IMR-90 (cell line): Measurements from ENCODE around the gene CSE1L. TPM values are rescaled to one million over a fixed set of nuclear protein-coding genes. Genes with fewer than 3 reads are reported as not detected.
A peak's percentile ranks its signal among the peaks of the same experiment; 100 is the strongest.

ENCODE experiments used
- ATAC-seq: fragments of 200-7000 bp; cut with Tn5 transposase; 2 replicates; pipeline ENCODE4 v1.9.1; 2020; ENCODE audit warnings: low read depth, mild to moderate bottlenecking, moderate library complexity
- BruUV-seq: library from RNA; stranded (reverse); fragments of 400-500 nt; replicated peaks from 2 replicates; lab custom pipeline; 2021; lab: Mats Ljungman, UMichigan
- CTCF ChIA-PET: fragments of 300-600 bp; formaldehyde crosslinking; extraction: SDS; loops from one replicate; lab custom pipeline; 2021; ENCODE audit warnings: antibody characterized with exemption; lab: Yijun Ruan, JAX
- POLR2A ChIA-PET: fragments of 300-600 bp; sonication (Branson Sonifier 250); formaldehyde crosslinking; loops from one replicate; lab custom pipeline; 2022; ENCODE audit warnings: antibody characterized with exemption; ENCODE audit not compliant: unreplicated experiment; lab: Charles Lee
- DNase-seq: peaks from one replicate; pipeline ENCODE4 v3.0.0; 2013
- H2AFZ ChIP-seq: replicated peaks from 2 replicates; pipeline ENCODE3; 2013; ENCODE audit warnings: low read length, mild to moderate bottlenecking; ENCODE audit not compliant: poor library complexity
- H2AK5ac ChIP-seq: 2 replicates; pipeline ENCODE4 v1.6.1; 2013; ENCODE audit warnings: low read depth, low read length, inconsistent platforms
- H2AK9ac ChIP-seq: replicated peaks from 2 replicates; pipeline ENCODE3; 2013; ENCODE audit warnings: mild to moderate bottlenecking, low read depth, low read length, moderate library complexity; ENCODE audit not compliant: poor library complexity
- H2BK120ac ChIP-seq: 2 replicates; pipeline ENCODE4 v1.6.1; 2013; ENCODE audit warnings: low read depth, low read length, inconsistent platforms
- H2BK15ac ChIP-seq: 3 replicates; pipeline ENCODE4 v1.6.1; 2013; ENCODE audit warnings: low read depth, low read length, inconsistent platforms
- H2BK20ac ChIP-seq: 2 replicates; pipeline ENCODE4 v1.6.1; 2013; ENCODE audit warnings: low read depth, mild to moderate bottlenecking, inconsistent platforms, low read length, moderate library complexity
- H2BK5ac ChIP-seq: 2 replicates; pipeline ENCODE4 v1.6.1; 2013; ENCODE audit warnings: mild to moderate bottlenecking, low read depth, low read length, inconsistent platforms; ENCODE audit not compliant: poor library complexity, severe bottlenecking
- H3K14ac ChIP-seq: replicated peaks from 2 replicates; pipeline ENCODE4 v1.6.1; 2013; ENCODE audit warnings: low read depth, low read length, inconsistent platforms
- H3K18ac ChIP-seq: 2 replicates; pipeline ENCODE4 v1.6.1; 2013; ENCODE audit warnings: low read depth, low read length, control low read depth
- H3K23ac ChIP-seq: 2 replicates; pipeline ENCODE4 v1.6.1; 2013; ENCODE audit warnings: low read depth, low read length, inconsistent platforms
- H3K27ac ChIP-seq: 2 replicates; pipeline ENCODE4 v1.5.1; 2013; ENCODE audit warnings: mild to moderate bottlenecking, control low read depth, low read length; ENCODE audit not compliant: insufficient read depth
- H3K27me3 ChIP-seq: 2 replicates; pipeline ENCODE4 v1.6.1; 2013; ENCODE audit warnings: low read length; ENCODE audit not compliant: control insufficient read depth, insufficient read depth
- H3K36me3 ChIP-seq: 2 replicates; pipeline ENCODE4 v1.6.1; 2013; ENCODE audit warnings: low read length, mixed read lengths; ENCODE audit not compliant: control insufficient read depth, insufficient read depth
- H3K4ac ChIP-seq: 2 replicates; pipeline ENCODE4 v1.6.1; 2013; ENCODE audit warnings: low read depth, low read length, inconsistent platforms
- H3K4me1 ChIP-seq: 2 replicates; pipeline ENCODE4 v1.6.1; 2013; ENCODE audit warnings: low read length, mixed read lengths; ENCODE audit not compliant: control insufficient read depth, insufficient read depth
- H3K4me2 ChIP-seq: 2 replicates; pipeline ENCODE4 v1.6.1; 2013; ENCODE audit warnings: low read depth, mild to moderate bottlenecking, control low read depth, low read length, moderate library complexity
- H3K4me3 ChIP-seq: 2 replicates; pipeline ENCODE4 v1.5.1; 2013; ENCODE audit warnings: low read depth, mild to moderate bottlenecking, control low read depth, low read length, moderate library complexity; ENCODE audit not compliant: insufficient read depth
- H3K56ac ChIP-seq: 2 replicates; pipeline ENCODE4 v1.6.1; 2013; ENCODE audit warnings: low read length, inconsistent platforms; ENCODE audit not compliant: insufficient read depth; ENCODE audit errors: extremely low read depth
- H3K79me1 ChIP-seq, 2 experiments: 2 replicates each; pipeline ENCODE4 v1.6.1; 2013; ENCODE audit warnings: low read length in 2 of 2, inconsistent platforms in 1 of 2, low read depth in 1 of 2
- H3K9ac ChIP-seq: 2 replicates; pipeline ENCODE4 v1.6.1; 2013; ENCODE audit warnings: low read depth, low read length, control low read depth
- H3K9me1 ChIP-seq: 2 replicates; pipeline ENCODE4 v1.6.1; 2013; ENCODE audit warnings: low read length, inconsistent platforms; ENCODE audit not compliant: insufficient read depth
- H3K9me3 ChIP-seq: 2 replicates; pipeline ENCODE4 v1.6.1; 2013; ENCODE audit warnings: low read length; ENCODE audit not compliant: control insufficient read depth, insufficient read depth
- H4K20me1 ChIP-seq: 2 replicates; pipeline ENCODE4 v1.6.1; 2013; ENCODE audit warnings: low read length, inconsistent platforms; ENCODE audit not compliant: insufficient read depth
- H4K5ac ChIP-seq: 2 replicates; pipeline ENCODE4 v1.6.1; 2013; ENCODE audit warnings: mild to moderate bottlenecking, low read depth, low read length, control low read depth
- H4K8ac ChIP-seq, 2 experiments: 2 replicates each; pipeline ENCODE4 v1.6.1; 2013; ENCODE audit warnings: low read depth in 2 of 2, low read length in 2 of 2, control low read depth in 1 of 2, inconsistent platforms in 1 of 2
- H4K91ac ChIP-seq: 2 replicates; pipeline ENCODE4 v1.6.1; 2013; ENCODE audit warnings: low read depth, low read length, inconsistent platforms; ENCODE audit not compliant: insufficient read depth
- CEBPB ChIP-seq: IDR thresholded peaks from 2 replicates; pipeline ENCODE4 v1.6.1; 2012; ENCODE audit warnings: low read depth, low read length, improper control_type of control experiment
- CHD1 ChIP-seq: IDR thresholded peaks from 2 replicates; pipeline ENCODE4 v1.6.1; 2012; ENCODE audit warnings: low read depth, low read length, improper control_type of control experiment
- MAFK ChIP-seq: IDR thresholded peaks from 2 replicates; pipeline ENCODE4 v1.6.1; 2012; ENCODE audit warnings: low read depth, low read length, improper control_type of control experiment
- MAZ ChIP-seq: IDR thresholded peaks from 2 replicates; pipeline ENCODE4 v1.6.1; 2012; ENCODE audit warnings: low read depth, mild to moderate bottlenecking, low read length, improper control_type of control experiment, moderate library complexity, borderline replicate concordance
- NFE2L2 ChIP-seq: fragments of 150-350 bp; IDR thresholded peaks from 2 replicates; pipeline ENCODE4 v1.6.1; 2016; ENCODE audit warnings: low read depth, mild to moderate bottlenecking, low read length
- POLR2A ChIP-seq: IDR thresholded peaks from 2 replicates; pipeline ENCODE4 v1.6.1; 2012; ENCODE audit warnings: mild to moderate bottlenecking, low read depth, low read length
- RAD21 ChIP-seq: IDR thresholded peaks from 2 replicates; pipeline ENCODE4 v1.6.1; 2012; ENCODE audit warnings: low read length, improper control_type of control experiment
- RCOR1 ChIP-seq: IDR thresholded peaks from 2 replicates; pipeline ENCODE4 v1.6.1; 2012; ENCODE audit warnings: mild to moderate bottlenecking, low read length, improper control_type of control experiment; ENCODE audit not compliant: insufficient replicate concordance
- RFX5 ChIP-seq: IDR thresholded peaks from 2 replicates; pipeline ENCODE4 v1.8.0; 2012; ENCODE audit warnings: low read depth, mild to moderate bottlenecking, low read length, moderate library complexity
- SMC3 ChIP-seq: fragments of 150-350 bp; IDR thresholded peaks from 2 replicates; pipeline ENCODE4 v1.6.1; 2016; ENCODE audit warnings: low read depth, mild to moderate bottlenecking, antibody characterized with exemption, low read length, moderate library complexity
- WGBS, 2 experiments: methylation state at CpG; one replicate each; pipeline versions ENCODE4 v1.1.5 to v1.1.7; 2013; ENCODE audit warnings: missing lambda C conversion rate in 2 of 2; ENCODE audit not compliant: insufficient read length in 1 of 2; ENCODE audit errors: extremely low coverage in 2 of 2; 5-methylcytosine and 5-hydroxymethylcytosine counted together
- dilution Hi-C: fragments of 300-500 bp; cut with HindIII; formaldehyde crosslinking; loops from one replicate; pipeline ENCODE4 v1.14.3; 2018; ENCODE audit warnings: low sequenced_read_pairs; ENCODE audit not compliant: unreplicated experiment
- in situ Hi-C: fragments of 300-500 bp; cut with MboI; formaldehyde crosslinking; loops from 3 replicates; pipeline ENCODE4 v1.14.3; 2019; ENCODE audit warnings: low sequenced_read_pairs, inconsistent platforms, mixed read lengths
- intact Hi-C: fragments of 100-400 bp; cut with micrococcal nuclease; formaldehyde crosslinking; loops from 2 replicates; pipeline ENCODE4 v1.10.0; 2022
- polyA plus RNA-seq, 3 experiments: library from polyadenylated mRNA; depleted of rRNA; stranded (reverse); fragments of >200 nt; gene quantifications; 2 replicates each; pipeline ENCODE4 v1.2.3, GENCODE V29; 2012; ENCODE audit warnings: low replicate concordance in 1 of 3
- total RNA-seq: library from RNA; depleted of rRNA; stranded (reverse); fragments of >200 nt; gene quantifications from 2 replicates; pipeline ENCODE4 v1.2.3, GENCODE V29; 2012
- TF ChIP-seq, protein P1 (sequence below): conservative IDR thresholded peaks from 2 replicates; pipeline ENCODE4 v1.5.1; 2012; ENCODE audit warnings: mild to moderate bottlenecking, low read depth, low read length, improper control_type of control experiment

The CSE1L gene
- total and polyA plus RNA-seq, 2 of the 4 experiments (the other 2 are of a cell fraction), result 34.3 to 81.7 TPM

DNA sequence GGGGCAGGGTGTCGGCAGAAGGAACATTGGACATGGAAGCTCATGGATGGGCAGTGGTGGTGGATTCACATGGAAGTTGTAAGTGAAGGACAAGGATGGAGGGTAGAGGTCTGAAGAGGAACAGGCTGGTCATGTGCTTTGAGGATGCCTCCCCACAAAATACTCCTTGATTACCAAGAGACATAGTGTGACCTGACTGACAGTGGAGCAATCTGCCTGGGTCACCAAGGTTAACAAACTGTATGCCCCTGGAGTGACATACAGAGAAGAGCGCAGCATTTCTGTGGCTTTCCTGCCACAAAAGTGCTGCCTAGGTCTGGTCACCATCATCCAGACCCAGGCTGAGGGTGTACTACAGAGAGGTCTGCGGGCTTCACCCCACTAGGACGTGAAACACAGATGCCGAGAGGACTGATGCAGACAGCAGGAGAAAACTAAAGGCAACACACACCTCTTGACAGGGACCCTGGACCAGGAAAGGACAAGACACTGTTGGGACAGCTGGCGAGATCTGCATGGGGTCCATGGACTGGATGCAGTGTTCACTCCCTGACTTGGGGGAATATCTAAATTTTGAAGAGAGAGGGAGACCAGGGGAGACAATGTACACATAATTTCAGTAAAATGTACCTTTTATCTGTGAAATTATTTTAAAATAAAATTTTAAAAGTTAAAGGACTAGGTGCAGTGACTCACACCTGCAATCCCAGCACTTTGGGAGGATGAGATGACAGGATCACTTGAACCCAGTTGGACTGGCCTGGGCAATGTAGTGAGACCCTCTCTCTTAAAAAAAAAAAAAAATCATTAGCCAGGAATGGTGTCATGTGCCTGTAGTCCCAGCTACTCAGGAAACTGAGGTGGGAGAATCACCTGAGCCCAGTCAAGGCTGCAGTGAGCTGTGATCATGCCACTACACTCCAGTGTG is 64.9 kb downstream of the CSE1L start:
- CTCF ChIA-PET, result interaction anchor here (0.6 kb wide), 1 partner anchor 34 kb away, joined by 3 read pairs; no protein-coding TSS in a partner anchor
- no peak overlapping the region for H3K4me2 ChIP-seq
- POLR2A ChIA-PET, result no interaction called here

More for the DNA sequence above, 64.9 kb downstream of the CSE1L start:
- H3K79me1 ChIP-seq, result peaks cover 0 to 26% of the 10 kb centered on the region in 2 experiments; a peak in 1 of 4 replicates
- in situ Hi-C loops, result no loop called here
- peaks cover 2% of the 10 kb centered on the region for H3K4me1 ChIP-seq
- no peak overlapping the region for H4K5ac ChIP-seq
- TF ChIP-seq CEBPB, result no peak
- TF ChIP-seq CHD1, result no peak
- no peak for TF ChIP-seq RAD21
- no peak for TF ChIP-seq MAFK
- TF ChIP-seq RCOR1, result no peak
- no peak for TF ChIP-seq SMC3
- TF ChIP-seq, protein P1, sequence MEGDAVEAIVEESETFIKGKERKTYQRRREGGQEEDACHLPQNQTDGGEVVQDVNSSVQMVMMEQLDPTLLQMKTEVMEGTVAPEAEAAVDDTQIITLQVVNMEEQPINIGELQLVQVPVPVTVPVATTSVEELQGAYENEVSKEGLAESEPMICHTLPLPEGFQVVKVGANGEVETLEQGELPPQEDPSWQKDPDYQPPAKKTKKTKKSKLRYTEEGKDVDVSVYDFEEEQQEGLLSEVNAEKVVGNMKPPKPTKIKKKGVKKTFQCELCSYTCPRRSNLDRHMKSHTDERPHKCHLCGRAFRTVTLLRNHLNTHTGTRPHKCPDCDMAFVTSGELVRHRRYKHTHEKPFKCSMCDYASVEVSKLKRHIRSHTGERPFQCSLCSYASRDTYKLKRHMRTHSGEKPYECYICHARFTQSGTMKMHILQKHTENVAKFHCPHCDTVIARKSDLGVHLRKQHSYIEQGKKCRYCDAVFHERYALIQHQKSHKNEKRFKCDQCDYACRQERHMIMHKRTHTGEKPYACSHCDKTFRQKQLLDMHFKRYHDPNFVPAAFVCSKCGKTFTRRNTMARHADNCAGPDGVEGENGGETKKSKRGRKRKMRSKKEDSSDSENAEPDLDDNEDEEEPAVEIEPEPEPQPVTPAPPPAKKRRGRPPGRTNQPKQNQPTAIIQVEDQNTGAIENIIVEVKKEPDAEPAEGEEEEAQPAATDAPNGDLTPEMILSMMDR, result no peak
- no peak for TF ChIP-seq POLR2A
- TF ChIP-seq NFE2L2, result no peak
- no peak for TF ChIP-seq RFX5
- no peak for TF ChIP-seq MAZ
- no peaks in the 10 kb centered on the region for H3K27me3 ChIP-seq
- peaks cover 4% of the 10 kb centered on the region for H4K20me1 ChIP-seq
- H2AFZ ChIP-seq, result no peak overlapping the region
- H3K18ac ChIP-seq, result no peak overlapping the region
- intact Hi-C loops, result no loop called here
- no peak overlapping the region for H2AK5ac ChIP-seq
- no peak overlapping the region for H4K8ac ChIP-seq
- 100% methylated on average over 2 of the region's 6 CpGs; no CpG with 5 or more reads in 1 of the 2 experiments for WGBS, 2 experiments
- no peak overlapping the region for H2BK20ac ChIP-seq
- H3K4me3 ChIP-seq, result no peak overlapping the region
- no peak overlapping the region for H3K4ac ChIP-seq
- DNase-seq (no peak), ATAC-seq (no peak)
- peak overlapping the region; percentile 40 for H2AK9ac ChIP-seq
- no peak overlapping the region for H4K91ac ChIP-seq
- no peak overlapping the region for H3K27ac ChIP-seq
- peaks cover 11% of the 10 kb centered on the region for H3K9me1 ChIP-seq
- H2BK5ac ChIP-seq, result no peak overlapping the region
- peaks cover 18% of the 10 kb centered on the region for H3K36me3 ChIP-seq
- H3K23ac ChIP-seq, result no peak overlapping the region
- no TSS peak for BruUV-seq
- H3K9me3 ChIP-seq, result no peaks in the 10 kb centered on the region
- no peak overlapping the region; the same call in 1 of the 2 replicates for H3K14ac ChIP-seq
- dilution Hi-C loops, result no loop called here
- no peak overlapping the region for H3K56ac ChIP-seq
- no peak overlapping the region for H2BK15ac ChIP-seq
- H3K9ac ChIP-seq, result no peak overlapping the region
- H2BK120ac ChIP-seq, result no peak overlapping the region
